Measurements from ENCODE around the gene ZC3H15.

ZC3H15 gene

DNA sequence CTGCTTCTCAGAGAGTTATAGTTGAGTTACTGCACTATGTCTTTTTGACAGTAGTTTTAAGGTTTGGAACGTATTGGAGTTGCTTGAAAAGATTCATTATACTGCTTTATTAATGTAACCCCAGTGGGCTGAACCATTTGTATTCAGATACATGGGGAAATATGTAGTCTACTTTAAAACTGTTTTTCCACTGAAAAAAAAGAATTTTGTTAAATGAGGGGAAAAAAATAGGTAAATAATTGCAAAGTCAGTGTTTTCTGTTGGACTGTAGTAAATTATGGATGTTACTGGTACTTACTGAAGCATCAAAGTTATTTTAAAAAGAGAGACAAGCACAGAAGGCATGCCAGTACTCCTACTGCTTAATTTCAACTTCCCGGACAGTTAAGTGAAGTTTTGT lies 36.4 kb downstream of the ZC3H15 start:
- Histone ChIP-seq H3K9me3 (ENCODE audit: insufficient read depth, low read depth, low read length) (no peaks in the 10 kb centered on the region), H3K4me2 (ENCODE audit: low read depth, low read length, poor library complexity, severe bottlenecking) (no peak overlapping the region), H4K20me1 (ENCODE audit: insufficient read depth, low read length, poor library complexity, severe bottlenecking) (no peaks in the 10 kb centered on the region), H3K9ac (ENCODE audit: low read depth, low read length, poor library complexity, severe bottlenecking) (no peak overlapping the region), H2AFZ (ENCODE audit: low read length) (no peak overlapping the region), H3K4me1 (ENCODE audit: insufficient read depth, low read length, poor library complexity, severe bottlenecking) (no peaks in the 10 kb centered on the region), H3K9me2 (replicated peaks; ENCODE audit: low read depth, low read length) (no peaks in the 10 kb centered on the region), H3K4me3 (ENCODE audit: low read length, poor library complexity, severe bottlenecking) (no peak overlapping the region), H3K27me3 (ENCODE audit: insufficient read depth, low read length, poor library complexity, severe bottlenecking) (no peaks in the 10 kb centered on the region), H3K36me3 (ENCODE audit: insufficient read depth, low read length) (peaks cover 13% of the 10 kb centered on the region; the same call in 1 of the 2 replicates), H3F3A (ENCODE audit: low read depth) (no peaks in the 10 kb centered on the region), H3K79me2 (ENCODE audit: insufficient read depth, low read length) (no peaks in the 10 kb centered on the region)
- TF ChIP-seq EZH2phosphoT487 (IDR thresholded peaks at IDR 0.05; ENCODE audit: borderline replicate concordance) = no peak
- TF ChIP-seq, protein P1, sequence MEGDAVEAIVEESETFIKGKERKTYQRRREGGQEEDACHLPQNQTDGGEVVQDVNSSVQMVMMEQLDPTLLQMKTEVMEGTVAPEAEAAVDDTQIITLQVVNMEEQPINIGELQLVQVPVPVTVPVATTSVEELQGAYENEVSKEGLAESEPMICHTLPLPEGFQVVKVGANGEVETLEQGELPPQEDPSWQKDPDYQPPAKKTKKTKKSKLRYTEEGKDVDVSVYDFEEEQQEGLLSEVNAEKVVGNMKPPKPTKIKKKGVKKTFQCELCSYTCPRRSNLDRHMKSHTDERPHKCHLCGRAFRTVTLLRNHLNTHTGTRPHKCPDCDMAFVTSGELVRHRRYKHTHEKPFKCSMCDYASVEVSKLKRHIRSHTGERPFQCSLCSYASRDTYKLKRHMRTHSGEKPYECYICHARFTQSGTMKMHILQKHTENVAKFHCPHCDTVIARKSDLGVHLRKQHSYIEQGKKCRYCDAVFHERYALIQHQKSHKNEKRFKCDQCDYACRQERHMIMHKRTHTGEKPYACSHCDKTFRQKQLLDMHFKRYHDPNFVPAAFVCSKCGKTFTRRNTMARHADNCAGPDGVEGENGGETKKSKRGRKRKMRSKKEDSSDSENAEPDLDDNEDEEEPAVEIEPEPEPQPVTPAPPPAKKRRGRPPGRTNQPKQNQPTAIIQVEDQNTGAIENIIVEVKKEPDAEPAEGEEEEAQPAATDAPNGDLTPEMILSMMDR (conservative IDR thresholded peaks at IDR 0.05; ENCODE audit: low read length) = no peak

DNA sequence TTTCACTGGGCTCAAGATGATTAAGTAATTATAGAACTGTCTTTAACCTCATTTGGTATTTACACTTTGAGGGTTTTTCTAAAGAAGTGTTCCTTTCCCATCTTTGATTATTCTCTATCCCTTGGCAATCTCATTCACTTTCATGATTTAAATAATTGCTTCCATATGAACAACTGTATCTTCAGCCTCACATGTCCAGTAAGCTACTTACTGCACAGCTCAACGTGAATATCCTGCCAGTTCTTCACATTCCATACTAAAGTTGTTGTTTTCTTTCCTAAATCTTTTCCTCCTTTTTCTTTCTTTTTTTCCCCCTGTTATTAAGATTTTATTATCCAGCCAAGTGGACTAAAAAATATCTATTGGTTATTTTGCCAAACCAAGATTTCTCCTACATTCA lies 37.7 kb downstream of the ZC3H15 start:
- no peaks in the 10 kb centered on the region for H3K79me2 ChIP-seq (ENCODE audit: insufficient read depth, low read length)
- TF ChIP-seq, protein P1 (conservative IDR thresholded peaks at IDR 0.05; ENCODE audit: low read length) = no peak
- TF ChIP-seq EZH2phosphoT487 (IDR thresholded peaks at IDR 0.05; ENCODE audit: borderline replicate concordance) = no peak
- H3K9me3 ChIP-seq (ENCODE audit: insufficient read depth, low read depth, low read length) = no peaks in the 10 kb centered on the region
- H3K4me2 ChIP-seq (ENCODE audit: low read depth, low read length, poor library complexity, severe bottlenecking) = no peak overlapping the region
- H3K4me1 ChIP-seq (ENCODE audit: insufficient read depth, low read length, poor library complexity, severe bottlenecking) = no peaks in the 10 kb centered on the region
- H3F3A ChIP-seq (ENCODE audit: low read depth) = no peaks in the 10 kb centered on the region
- H3K9me2 ChIP-seq (replicated peaks; ENCODE audit: low read depth, low read length) = no peaks in the 10 kb centered on the region
- no peak overlapping the region for H3K4me3 ChIP-seq (ENCODE audit: low read length, poor library complexity, severe bottlenecking)
- H4K20me1 ChIP-seq (ENCODE audit: insufficient read depth, low read length, poor library complexity, severe bottlenecking) = no peaks in the 10 kb centered on the region
- no peak overlapping the region for H3K9ac ChIP-seq (ENCODE audit: low read depth, low read length, poor library complexity, severe bottlenecking)
- H3K27me3 ChIP-seq (ENCODE audit: insufficient read depth, low read length, poor library complexity, severe bottlenecking) = no peaks in the 10 kb centered on the region
- H2AFZ ChIP-seq (ENCODE audit: low read length) = no peak overlapping the region
- H3K36me3 ChIP-seq (ENCODE audit: insufficient read depth, low read length) = peaks cover 5% of the 10 kb centered on the region; the same call in 1 of the 2 replicates

DNA sequence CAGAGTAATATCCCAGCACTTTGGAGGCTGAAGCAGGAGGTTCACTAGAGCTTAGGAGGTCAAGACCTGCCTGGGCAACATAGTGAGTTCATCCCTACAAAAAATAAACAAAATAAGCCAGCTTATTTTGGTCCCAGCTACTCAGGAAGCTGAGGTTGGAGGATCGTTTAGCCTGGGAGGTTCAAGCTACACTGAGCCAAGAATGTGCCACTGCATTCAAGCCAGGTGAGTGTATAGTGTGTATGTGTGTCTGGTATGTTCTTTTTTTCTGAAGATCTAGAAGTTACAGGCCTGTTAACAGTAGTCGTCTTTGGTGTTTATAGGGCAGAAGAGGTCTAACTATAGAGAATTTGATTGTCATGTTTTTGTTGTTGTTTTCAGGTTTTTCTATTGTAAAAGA lies 40.2 kb downstream of the ZC3H15 start:
- no peaks in the 10 kb centered on the region for H3K9me2 ChIP-seq (replicated peaks; ENCODE audit: low read depth, low read length)
- H3K9ac ChIP-seq (ENCODE audit: low read depth, low read length, poor library complexity, severe bottlenecking) = no peak overlapping the region
- no peaks in the 10 kb centered on the region for H3K9me3 ChIP-seq (ENCODE audit: insufficient read depth, low read depth, low read length)
- no peak overlapping the region for H3K4me2 ChIP-seq (ENCODE audit: low read depth, low read length, poor library complexity, severe bottlenecking)
- H3K27me3 ChIP-seq (ENCODE audit: insufficient read depth, low read length, poor library complexity, severe bottlenecking) = no peaks in the 10 kb centered on the region
- H3K79me2 ChIP-seq (ENCODE audit: insufficient read depth, low read length) = no peaks in the 10 kb centered on the region
- TF ChIP-seq EZH2phosphoT487 (IDR thresholded peaks at IDR 0.05; ENCODE audit: borderline replicate concordance) = no peak
- H2AFZ ChIP-seq (ENCODE audit: low read length) = no peak overlapping the region
- H3K4me3 ChIP-seq (ENCODE audit: low read length, poor library complexity, severe bottlenecking) = no peak overlapping the region
- no peaks in the 10 kb centered on the region for H3K4me1 ChIP-seq (ENCODE audit: insufficient read depth, low read length, poor library complexity, severe bottlenecking)
- H3K36me3 ChIP-seq (ENCODE audit: insufficient read depth, low read length) = peaks cover under 1% of the 10 kb centered on the region; the same call in 1 of the 2 replicates
- no peaks in the 10 kb centered on the region for H4K20me1 ChIP-seq (ENCODE audit: insufficient read depth, low read length, poor library complexity, severe bottlenecking)
- H3F3A ChIP-seq (ENCODE audit: low read depth) = no peaks in the 10 kb centered on the region

DNA sequence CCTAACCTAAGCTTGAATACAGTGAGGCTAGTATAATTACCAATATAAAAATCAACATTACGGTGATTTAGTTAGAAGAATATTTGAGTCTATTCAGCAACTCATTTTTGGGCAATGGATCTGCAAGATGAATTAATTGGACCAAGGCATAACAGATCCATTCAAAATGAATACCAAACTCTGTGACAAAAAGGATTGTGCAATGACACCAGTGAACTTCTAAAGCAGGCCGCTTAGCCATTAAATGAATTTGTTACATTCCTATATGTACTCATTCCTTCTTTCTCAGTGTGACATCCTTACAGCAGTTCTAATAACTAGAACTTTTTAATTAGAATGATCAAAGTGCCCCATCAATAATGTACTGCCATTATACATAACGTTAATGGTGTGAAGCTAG lies 44.3 kb downstream of the ZC3H15 start:
- TF ChIP-seq, protein P1 (conservative IDR thresholded peaks at IDR 0.05; ENCODE audit: low read length) = no peak
- no peak for TF ChIP-seq EZH2phosphoT487 (IDR thresholded peaks at IDR 0.05; ENCODE audit: borderline replicate concordance)
- no peaks in the 10 kb centered on the region for H3K9me3 ChIP-seq (ENCODE audit: insufficient read depth, low read depth, low read length)
- no peak overlapping the region for H3K9ac ChIP-seq (ENCODE audit: low read depth, low read length, poor library complexity, severe bottlenecking)
- H3K4me1 ChIP-seq (ENCODE audit: insufficient read depth, low read length, poor library complexity, severe bottlenecking) = no peaks in the 10 kb centered on the region
- H2AFZ ChIP-seq (ENCODE audit: low read length) = no peak overlapping the region
- H4K20me1 ChIP-seq (ENCODE audit: insufficient read depth, low read length, poor library complexity, severe bottlenecking) = no peaks in the 10 kb centered on the region
- no peaks in the 10 kb centered on the region for H3K27me3 ChIP-seq (ENCODE audit: insufficient read depth, low read length, poor library complexity, severe bottlenecking)
- no peaks in the 10 kb centered on the region for H3K36me3 ChIP-seq (ENCODE audit: insufficient read depth, low read length)
- H3K79me2 ChIP-seq (ENCODE audit: insufficient read depth, low read length) = no peaks in the 10 kb centered on the region
- no peak overlapping the region for H3K4me2 ChIP-seq (ENCODE audit: low read depth, low read length, poor library complexity, severe bottlenecking)
- no peaks in the 10 kb centered on the region for H3F3A ChIP-seq (ENCODE audit: low read depth)
- H3K4me3 ChIP-seq (ENCODE audit: low read length, poor library complexity, severe bottlenecking) = no peak overlapping the region
- H3K9me2 ChIP-seq (replicated peaks; ENCODE audit: low read depth, low read length) = no peaks in the 10 kb centered on the region

All from Loucy (cell line).